ENCODE results near the gene DSP. TPM values are rescaled to one million over a fixed set of nuclear protein-coding genes. Genes with fewer than 3 reads are reported as not detected.

Gene DSP
- total RNA-seq, 1 donor from 2014 or later: 67.5 TPM

DNA sequence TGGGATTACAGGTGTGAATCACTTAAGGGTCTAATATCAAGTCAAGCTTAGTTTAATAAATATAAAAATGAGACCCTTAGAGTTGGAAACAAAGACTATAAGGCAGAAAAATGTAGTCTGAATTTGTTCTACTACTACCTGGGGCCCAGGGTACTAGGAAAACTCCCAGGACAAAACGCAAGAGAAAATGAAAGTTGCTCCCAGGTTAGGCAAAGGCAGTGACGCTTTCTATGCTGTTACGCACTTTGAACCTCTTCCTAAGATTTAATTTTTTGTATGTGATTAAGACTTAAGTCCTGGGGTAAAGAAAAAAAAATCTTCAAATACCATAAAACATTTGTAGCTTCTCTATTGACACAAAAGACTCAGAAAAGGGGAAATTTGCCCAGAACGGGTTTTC, 17.3 kb downstream of the DSP start:
- DNase-seq (ENCODE audit: low spot score): no peak
- peak; percentile 24 for ATAC-seq

DNA sequence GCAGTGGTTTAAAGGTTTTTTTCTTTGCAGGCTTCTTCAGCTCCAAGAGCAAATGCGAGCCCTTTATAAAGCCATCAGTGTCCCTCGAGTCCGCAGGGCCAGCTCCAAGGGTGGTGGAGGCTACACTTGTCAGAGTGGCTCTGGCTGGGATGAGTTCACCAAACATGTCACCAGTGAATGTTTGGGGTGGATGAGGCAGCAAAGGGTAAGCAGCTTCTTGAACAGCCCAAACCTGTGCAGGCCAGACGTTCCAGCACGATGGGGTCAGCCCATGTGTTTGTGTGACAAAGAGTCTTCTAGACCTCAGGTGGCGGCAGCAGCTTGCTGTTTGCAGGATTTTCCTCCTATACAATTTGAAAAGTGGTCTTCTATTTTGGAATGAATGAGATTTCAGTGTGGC, 17.7 kb downstream of the DSP start:
- no peak for ATAC-seq
- no peak for DNase-seq (ENCODE audit: low spot score)

DNA sequence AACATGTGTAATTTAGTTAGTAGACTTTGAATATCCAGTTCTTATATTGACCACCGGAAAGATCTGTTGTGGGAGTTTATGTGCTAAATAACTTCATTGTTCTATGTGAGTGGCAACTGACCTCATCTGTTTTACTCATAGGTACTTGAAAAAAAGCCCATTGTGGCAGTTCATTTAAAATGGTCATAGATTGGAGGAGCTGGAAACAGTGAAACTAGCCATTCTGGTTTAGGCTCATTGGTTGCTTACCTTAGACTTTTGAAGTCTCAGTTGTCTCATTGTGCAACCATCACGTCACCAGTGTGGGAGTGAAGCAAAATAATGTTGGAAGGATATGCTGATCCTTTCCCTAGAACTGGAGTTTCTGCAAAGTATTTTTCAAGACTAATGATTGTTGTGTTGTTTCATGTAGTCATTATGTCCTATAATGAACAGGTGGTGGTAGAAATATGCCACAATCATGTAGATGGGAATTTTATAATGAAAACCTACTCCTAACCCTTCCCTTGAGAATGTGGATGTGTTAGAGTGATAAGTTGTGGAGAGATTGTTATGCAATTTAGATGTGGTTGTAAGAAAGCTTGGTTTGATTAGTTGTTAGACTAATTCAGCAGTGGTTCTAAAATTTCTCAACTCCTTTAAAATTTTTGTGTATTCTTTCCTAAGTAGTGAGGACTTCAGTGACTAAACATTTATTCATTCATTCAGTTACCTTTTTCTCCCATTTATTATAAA, 18.3 kb downstream of the DSP start:
- ATAC-seq (no peak), DNase-seq (ENCODE audit: low spot score) (no peak)

DNA sequence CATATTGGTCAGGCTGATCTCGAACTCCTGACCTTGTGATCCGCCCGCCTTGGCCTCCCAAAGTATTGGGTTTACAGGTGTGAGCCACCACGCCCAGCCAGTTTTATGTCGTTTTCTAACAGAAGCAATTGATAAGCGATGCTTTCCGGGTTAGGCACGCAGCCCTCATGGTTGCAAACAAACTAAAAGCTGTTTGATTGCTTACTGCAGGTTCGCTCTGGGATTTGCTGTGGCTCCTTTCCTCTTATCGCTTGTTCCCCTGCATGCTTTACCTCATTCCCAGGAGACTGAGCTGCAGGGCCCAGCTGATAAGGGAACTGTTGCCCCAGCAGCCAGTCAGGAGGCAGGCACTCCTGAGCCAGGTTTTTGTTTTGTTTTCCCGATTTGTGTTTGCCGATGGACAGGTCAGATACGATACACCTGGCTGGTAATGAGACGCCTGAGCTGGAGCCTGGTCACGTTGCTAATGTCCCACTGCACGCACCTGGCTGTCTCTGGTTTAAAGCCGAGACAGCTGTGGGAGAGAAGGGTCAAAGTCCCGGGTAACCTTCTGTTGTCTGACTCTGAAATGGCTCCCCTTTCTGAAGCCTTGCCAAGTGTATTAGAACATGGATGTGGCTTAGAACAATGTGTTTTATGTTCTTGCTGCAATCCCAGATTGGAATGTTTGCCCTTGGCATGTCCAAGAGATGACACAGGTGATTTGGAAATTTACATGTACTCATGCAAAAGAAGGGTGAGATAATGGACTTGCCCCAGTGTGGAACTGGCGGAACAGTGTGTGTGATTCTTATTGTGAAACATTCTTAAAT, 19.9 kb downstream of the DSP start:
- ATAC-seq (peak; percentile 87), DNase-seq (ENCODE audit: low spot score) (peak; percentile 96)

DNA sequence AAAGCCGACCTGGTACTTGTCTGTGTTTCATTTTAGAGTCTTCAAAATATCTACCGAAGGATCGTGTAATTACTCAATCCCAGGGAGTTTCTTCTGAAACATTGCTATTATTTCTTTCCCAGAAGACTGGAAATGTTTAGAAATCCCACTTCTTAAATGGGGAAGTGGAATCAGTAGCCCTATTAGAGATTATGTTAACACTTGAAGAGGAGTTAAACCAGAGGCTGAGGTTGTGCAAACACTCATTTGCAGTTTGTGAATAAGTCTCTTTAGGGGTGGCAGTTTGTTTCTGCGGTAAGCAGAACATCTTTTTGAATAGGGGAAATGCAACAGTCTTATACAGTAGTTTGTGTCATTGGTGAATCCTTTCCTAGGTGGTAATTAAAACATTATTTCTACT, 21.3 kb downstream of the DSP start:
- no peak for ATAC-seq

DNA sequence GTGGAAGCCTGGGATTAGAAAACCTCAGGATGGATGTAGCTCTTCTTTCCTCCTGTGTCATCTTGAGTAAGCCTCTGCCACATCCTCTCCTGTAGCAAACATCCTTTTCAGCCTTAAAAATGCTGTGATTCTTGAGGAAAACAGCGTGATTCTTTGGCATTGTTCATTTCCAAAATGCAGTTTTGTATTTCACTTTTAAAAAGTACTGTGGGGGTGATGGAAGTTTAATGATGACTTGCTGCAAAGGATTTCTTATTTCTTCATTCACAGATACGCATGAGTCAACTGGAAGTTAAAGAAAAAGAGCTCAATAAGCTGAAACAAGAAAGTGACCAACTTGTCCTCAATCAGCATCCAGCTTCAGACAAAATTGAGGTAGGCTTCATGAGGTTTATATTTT, 24.6 kb downstream of the DSP start:
- ATAC-seq (no peak), DNase-seq (ENCODE audit: low spot score) (no peak)

More for the DNA sequence above, 21.3 kb downstream of the DSP start:
- no peak for DNase-seq (ENCODE audit: low spot score)

DNA sequence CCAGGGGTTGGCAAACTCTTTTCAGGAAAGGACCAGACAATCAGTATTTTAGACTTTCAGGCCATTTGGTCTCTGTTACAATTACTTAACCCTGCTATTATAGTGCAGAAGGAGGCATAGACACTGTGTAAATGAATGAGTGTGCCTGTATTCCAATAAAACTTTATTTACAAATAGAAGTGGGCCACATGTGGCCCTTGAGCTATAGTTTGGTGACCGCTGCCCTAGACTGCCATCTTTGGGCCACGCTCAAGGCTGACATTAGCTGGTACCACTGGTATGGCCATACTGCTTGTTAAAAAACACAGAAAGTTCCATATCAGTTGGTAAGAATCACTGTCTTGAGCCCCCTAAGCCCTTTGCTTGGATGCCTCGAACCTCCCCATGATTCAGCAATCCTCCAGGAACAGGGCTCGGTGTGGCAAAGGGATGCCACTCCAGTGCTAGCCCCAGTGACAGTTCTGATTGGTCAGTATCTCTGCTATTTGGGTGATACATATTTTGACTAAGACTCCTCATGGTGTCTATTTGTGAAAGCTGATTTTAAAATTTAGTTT, 25.2 kb downstream of the DSP start:
- DNase-seq (ENCODE audit: low spot score) (no peak), ATAC-seq (no peak)

DNA sequence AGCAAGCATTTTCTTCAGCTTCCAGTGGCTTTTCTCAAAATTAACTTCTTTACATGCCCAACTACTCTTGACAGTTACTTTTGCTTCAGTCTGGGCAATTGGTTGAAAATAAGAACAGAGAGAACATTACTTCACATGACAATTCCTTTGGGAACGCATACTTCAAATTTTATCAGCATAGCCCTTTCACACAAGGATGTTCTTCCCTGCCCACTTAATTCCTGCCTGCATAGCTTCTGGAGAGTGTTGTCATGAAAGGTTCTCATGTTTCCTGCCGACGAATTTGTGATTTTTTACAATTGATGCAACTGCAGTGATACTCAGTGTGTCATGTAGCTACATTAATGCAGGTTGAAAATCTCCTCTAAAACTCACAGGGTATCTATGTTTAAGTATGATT, 26.6 kb downstream of the DSP start:
- ATAC-seq: no peak
- no peak for DNase-seq (ENCODE audit: low spot score)

DNA sequence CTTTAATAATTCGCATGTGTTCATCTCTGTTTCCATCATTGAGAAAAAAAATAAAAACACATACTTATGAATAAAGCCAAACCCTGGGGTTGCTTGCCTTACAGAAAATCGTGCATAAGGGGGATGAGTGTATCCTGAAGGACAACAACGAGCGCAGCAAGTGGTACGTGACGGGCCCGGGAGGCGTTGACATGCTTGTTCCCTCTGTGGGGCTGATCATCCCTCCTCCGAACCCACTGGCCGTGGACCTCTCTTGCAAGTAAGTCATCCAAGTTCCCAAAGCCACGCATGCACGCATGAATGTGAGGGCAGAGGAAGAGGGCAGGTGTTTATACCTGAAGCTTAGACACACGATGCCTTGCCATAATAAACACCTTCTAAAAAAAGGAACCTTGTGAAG, 27.6 kb downstream of the DSP start:
- no peak for DNase-seq (ENCODE audit: low spot score)
- ATAC-seq: no peak

DNA sequence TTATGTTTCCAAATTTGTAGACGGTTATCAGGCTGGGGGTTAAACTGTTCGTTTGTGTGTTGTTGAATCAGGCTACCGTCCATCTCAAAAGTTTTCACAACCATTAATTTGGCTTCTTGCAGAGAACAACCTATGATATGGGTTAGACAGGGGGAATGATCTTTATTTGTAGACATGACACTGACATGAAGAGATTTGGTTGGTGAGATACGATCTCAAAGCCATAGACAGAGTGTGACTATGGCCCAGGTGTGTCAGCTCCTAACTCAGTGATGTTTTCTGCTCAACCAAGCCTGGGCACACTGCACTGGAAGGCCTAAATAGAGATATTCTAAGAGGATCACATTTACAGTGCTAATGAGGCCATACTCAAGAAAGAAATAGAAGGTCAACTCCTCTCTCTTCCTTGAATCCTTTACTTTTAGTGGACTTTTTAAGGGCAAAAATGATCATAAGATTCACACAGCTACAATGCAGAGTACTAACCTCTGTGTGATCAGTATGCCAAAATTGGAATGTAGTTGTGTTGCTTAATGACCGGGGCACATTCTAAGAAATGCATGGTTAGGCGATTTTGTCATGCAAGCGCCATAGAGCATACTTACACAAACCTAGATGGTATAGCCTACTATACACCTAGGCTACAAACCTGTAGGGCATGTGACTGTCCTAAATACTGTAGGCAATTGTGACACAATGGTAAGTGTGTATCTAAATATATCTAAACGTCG, 30.9 kb downstream of the DSP start:
- ATAC-seq: no peak
- no peak for DNase-seq (ENCODE audit: low spot score)

DNA sequence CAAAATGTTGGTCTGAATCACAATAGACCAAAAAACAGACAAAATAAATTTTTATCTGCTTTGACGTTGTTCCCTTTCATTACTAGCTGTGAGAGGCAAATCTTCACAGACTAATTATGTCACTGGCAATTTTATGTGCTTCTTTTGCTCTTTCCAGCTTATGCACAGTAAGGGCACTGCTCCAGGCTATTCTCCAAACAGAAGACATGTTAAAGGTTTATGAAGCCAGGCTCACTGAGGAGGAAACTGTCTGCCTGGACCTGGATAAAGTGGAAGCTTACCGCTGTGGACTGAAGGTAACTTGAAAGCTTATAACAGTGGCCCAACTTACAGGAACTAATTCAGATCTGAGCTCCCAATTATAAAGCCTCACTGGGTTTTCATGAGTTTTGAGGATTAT, 33.0 kb downstream of the DSP start:
- ATAC-seq (no peak), DNase-seq (ENCODE audit: low spot score) (no peak)

DNA sequence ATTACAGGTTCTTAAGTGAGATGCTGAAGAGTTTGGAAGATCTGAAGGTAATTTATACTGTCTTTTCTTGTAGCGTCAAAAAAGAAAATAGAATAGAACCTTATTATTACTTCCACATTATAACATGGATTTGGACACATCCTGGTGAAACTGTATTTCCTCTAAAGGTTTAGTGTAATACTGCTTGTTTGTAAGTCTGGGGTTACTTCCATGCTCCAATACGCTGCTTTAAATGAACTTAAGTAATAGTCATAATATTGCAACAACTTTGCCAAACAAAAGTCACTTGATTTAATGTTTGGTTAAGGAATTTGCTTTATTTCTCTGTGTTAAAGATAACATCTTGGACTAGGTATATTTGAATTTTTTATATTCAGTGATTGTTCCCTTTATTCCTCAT, 37.0 kb downstream of the DSP start:
- DNase-seq (ENCODE audit: low spot score): no peak
- no peak for ATAC-seq

DNA sequence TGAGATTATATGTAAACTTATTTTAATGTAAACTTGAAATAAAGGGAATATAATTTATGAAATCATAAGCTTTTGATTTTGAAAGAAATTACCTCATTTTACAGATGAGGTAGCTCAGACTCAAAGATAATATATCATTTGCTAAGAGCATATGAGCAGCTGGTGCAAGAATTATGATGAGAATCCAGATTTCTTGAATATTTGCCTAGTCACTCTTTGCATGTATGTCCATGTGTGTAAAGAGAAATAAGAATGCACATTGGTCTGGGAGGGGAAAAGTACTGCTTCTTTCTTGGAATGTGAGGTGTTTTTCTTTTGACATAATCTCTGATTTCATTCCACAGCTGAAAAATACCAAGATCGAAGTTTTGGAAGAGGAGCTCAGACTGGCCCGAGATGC, 37.5 kb downstream of the DSP start:
- no peak for DNase-seq (ENCODE audit: low spot score)

DNA sequence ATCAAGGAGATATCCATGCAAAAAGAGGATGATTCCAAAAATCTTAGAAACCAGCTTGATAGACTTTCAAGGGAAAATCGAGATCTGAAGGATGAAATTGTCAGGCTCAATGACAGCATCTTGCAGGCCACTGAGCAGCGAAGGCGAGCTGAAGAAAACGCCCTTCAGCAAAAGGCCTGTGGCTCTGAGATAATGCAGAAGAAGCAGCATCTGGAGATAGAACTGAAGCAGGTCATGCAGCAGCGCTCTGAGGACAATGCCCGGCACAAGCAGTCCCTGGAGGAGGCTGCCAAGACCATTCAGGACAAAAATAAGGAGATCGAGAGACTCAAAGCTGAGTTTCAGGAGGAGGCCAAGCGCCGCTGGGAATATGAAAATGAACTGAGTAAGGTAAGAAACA, 38.4 kb downstream of the DSP start:
- ATAC-seq: no peak
- no peak for DNase-seq (ENCODE audit: low spot score)

More for the DNA sequence above, 37.5 kb downstream of the DSP start:
- no peak for ATAC-seq

DNA sequence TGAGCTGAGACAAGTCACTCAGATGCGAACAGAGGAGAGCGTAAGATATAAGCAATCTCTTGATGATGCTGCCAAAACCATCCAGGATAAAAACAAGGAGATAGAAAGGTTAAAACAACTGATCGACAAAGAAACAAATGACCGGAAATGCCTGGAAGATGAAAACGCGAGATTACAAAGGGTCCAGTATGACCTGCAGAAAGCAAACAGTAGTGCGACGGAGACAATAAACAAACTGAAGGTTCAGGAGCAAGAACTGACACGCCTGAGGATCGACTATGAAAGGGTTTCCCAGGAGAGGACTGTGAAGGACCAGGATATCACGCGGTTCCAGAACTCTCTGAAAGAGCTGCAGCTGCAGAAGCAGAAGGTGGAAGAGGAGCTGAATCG, 39.1 kb downstream of the DSP start:
- DNase-seq (ENCODE audit: low spot score): no peak
- ATAC-seq: peak; percentile 36

DNA sequence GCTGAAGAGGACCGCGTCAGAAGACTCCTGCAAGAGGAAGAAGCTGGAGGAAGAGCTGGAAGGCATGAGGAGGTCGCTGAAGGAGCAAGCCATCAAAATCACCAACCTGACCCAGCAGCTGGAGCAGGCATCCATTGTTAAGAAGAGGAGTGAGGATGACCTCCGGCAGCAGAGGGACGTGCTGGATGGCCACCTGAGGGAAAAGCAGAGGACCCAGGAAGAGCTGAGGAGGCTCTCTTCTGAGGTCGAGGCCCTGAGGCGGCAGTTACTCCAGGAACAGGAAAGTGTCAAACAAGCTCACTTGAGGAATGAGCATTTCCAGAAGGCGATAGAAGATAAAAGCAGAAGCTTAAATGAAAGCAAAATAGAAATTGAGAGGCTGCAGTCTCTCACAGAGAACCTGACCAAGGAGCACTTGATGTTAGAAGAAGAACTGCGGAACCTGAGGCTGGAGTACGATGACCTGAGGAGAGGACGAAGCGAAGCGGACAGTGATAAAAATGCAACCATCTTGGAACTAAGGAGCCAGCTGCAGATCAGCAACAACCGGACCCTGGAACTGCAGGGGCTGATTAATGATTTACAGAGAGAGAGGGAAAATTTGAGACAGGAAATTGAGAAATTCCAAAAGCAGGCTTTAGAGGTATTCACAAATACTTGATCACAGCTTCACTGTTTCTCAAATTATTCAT, 39.6 kb downstream of the DSP start:
- no peak for DNase-seq (ENCODE audit: low spot score)
- ATAC-seq: peak; percentile 87

DNA sequence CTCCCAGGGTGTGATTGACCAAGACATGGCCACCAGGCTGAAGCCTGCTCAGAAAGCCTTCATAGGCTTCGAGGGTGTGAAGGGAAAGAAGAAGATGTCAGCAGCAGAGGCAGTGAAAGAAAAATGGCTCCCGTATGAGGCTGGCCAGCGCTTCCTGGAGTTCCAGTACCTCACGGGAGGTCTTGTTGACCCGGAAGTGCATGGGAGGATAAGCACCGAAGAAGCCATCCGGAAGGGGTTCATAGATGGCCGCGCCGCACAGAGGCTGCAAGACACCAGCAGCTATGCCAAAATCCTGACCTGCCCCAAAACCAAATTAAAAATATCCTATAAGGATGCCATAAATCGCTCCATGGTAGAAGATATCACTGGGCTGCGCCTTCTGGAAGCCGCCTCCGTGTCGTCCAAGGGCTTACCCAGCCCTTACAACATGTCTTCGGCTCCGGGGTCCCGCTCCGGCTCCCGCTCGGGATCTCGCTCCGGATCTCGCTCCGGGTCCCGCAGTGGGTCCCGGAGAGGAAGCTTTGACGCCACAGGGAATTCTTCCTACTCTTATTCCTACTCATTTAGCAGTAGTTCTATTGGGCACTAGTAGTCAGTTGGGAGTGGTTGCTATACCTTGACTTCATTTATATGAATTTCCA, 43.9 kb downstream of the DSP start:
- DNase-seq (ENCODE audit: low spot score) (no peak), ATAC-seq (no peak)

DNA sequence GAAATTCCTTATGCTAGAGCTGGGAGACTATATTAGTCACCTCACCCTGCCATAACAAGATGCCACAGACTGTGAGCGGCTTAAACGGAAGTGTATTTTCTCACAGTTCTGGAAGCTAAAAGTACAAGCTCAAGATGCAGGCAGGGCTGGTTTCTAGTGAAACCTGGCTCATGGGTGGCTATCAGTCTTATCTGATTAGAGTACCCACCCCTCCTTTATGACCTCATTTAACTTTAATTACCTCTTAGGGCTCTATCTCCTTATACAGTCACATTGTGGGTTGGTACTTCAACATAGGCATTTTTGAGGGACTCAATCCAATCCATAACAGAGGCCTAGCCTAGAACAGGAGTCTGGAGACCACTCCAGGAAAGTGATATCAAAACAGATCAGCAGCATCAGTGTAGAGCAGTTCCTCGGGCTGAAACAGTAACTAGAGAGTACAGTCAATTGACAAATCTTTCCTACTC, 46.2 kb downstream of the DSP start:
- DNase-seq (ENCODE audit: low spot score): no peak

DNA sequence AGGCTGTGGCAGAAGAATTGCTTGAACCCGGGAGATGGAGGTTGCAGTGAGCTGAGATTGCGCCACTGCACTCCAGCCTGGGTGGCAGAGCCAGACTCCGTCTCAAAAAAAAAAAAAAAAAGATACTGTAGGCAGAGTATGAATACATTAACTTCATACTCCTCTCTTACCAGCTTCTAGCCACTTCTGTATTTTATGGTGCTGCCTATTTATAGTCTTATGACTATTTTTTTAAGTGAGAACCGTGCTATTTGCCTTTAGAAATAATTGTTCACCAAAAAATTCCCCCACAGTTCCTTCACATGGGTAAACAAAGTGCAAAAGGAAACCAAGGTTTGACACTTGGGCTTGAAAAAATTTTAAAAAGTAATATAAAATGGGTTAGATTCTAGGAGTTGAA, 47.0 kb downstream of the DSP start:
- ATAC-seq (no peak), DNase-seq (ENCODE audit: low spot score) (no peak)

More for the DNA sequence above, 46.2 kb downstream of the DSP start:
- no peak for ATAC-seq

DNA sequence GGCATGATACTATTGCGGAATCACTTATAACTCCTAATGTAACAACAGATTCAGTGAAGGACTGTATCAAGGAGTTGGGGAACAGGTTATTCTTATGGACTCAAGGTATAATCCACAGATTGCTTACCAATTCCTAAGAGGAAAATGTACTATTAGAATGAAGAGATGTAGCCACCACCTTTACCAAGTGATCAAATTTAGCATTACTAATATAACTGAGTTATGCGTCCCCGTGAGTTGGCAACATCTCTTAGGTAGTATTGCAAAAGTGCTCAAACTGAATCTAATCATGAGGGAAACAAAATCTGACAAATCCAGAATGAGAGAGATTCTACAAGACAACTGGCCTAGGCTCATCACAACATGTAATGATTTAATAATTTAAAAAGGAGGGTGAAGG, 47.8 kb downstream of the DSP start:
- DNase-seq (ENCODE audit: low spot score) (no peak), ATAC-seq (no peak)

Measured in left lobe of liver (tissue), 2 donors.